GM12878 (cell line): ENCODE data around the gene NPAS3. TPM values are rescaled to one million over a fixed set of nuclear protein-coding genes. Genes with fewer than 3 reads are reported as not detected.

Experiments
- ATAC-seq: fragments of 200-7000 bp; cut with Tn5 transposase; 3 replicates; pipeline ENCODE4 v1.9.1; 2020; ENCODE audit warnings: mild to moderate bottlenecking, moderate library complexity
- BruUV-seq: library from RNA; stranded (reverse); fragments of 400-500 nt; replicated peaks from 2 replicates; lab custom pipeline; 2021; lab: Mats Ljungman, UMichigan
- CTCF ChIA-PET: fragments of 300-600 bp; sonication (Branson Sonifier 250); formaldehyde crosslinking; extraction: SDS; loops from one replicate; lab custom pipeline; 2021; ENCODE audit warnings: inconsistent platforms; lab: Yijun Ruan, JAX
- POLR2A ChIA-PET: fragments of 350-600 bp; formaldehyde crosslinking; extraction: SDS; loops from one replicate; lab custom pipeline; 2021; ENCODE audit warnings: inconsistent platforms; lab: Charles Lee
- RAD21 ChIA-PET: fragments of 300-600 bp; sonication (Branson Sonifier 250); formaldehyde crosslinking; loops from one replicate; lab custom pipeline; 2023; ENCODE audit warnings: antibody characterized with exemption; ENCODE audit not compliant: unreplicated experiment; lab: Charles Lee
- SMC1A ChIA-PET: fragments of 300-600 bp; sonication (Branson Sonifier 250); formaldehyde crosslinking; loops from one replicate; lab custom pipeline; 2023; ENCODE audit not compliant: unreplicated experiment, uncharacterized antibody; lab: Charles Lee
- DNase-seq: peaks from one replicate; pipeline ENCODE4 v3.0.0-alpha.2; 2011; ENCODE audit warnings: low read depth, low spot score
- FAIRE-seq: peaks from 3 replicates; lab custom pipeline; 2011; peaks lifted over from hg19 to GRCh38; lab: Jason Lieb, UNC
- H2AFZ ChIP-seq: 2 replicates; pipeline ENCODE4 v1.6.0; 2011; ENCODE audit warnings: low read depth, low read length, control low read depth; ENCODE audit not compliant: control insufficient read depth
- H3K27ac ChIP-seq: 2 replicates; pipeline ENCODE4 v1.5.1; 2011; ENCODE audit warnings: control low read depth; ENCODE audit not compliant: control insufficient read depth, insufficient read depth
- H3K27me3 ChIP-seq, 2 experiments: replicated peaks in 1 of 2; 2 replicates each; pipeline versions ENCODE4 v1.6.0 to v1.6.1; 2011; ENCODE audit warnings: low read length in 1 of 2; ENCODE audit not compliant: control insufficient read depth in 2 of 2, insufficient read depth in 2 of 2
- H3K36me3 ChIP-seq, 2 experiments: 2 replicates each; pipeline ENCODE4 v1.5.1; 2011; ENCODE audit warnings: low read length in 1 of 2; ENCODE audit not compliant: control insufficient read depth in 2 of 2, insufficient read depth in 2 of 2
- H3K4me1 ChIP-seq: 2 replicates; pipeline ENCODE4 v1.6.1; 2011; ENCODE audit warnings: mild to moderate bottlenecking, low read length, moderate library complexity, mixed read lengths; ENCODE audit not compliant: control insufficient read depth, insufficient read depth
- H3K4me2 ChIP-seq: 2 replicates; pipeline ENCODE4 v1.6.0; 2011; ENCODE audit warnings: control low read depth; ENCODE audit not compliant: control insufficient read depth, insufficient read depth
- H3K4me3 ChIP-seq: fragments of 200-600 bp; sonication (generic); 2 replicates; pipeline ENCODE4 v1.5.1; 2016
- H3K79me2 ChIP-seq: 2 replicates; pipeline ENCODE4 v1.6.0; 2011; ENCODE audit warnings: low read length; ENCODE audit not compliant: control insufficient read depth, insufficient read depth
- H3K9ac ChIP-seq: 2 replicates; pipeline ENCODE4 v1.8.0; 2011; ENCODE audit warnings: low read length, control low read depth, mixed read lengths; ENCODE audit not compliant: control insufficient read depth, insufficient read depth
- H3K9me3 ChIP-seq: replicated peaks from 3 replicates; pipeline ENCODE4 v1.5.1; 2011; ENCODE audit warnings: mild to moderate bottlenecking, low read length; ENCODE audit not compliant: control insufficient read depth, insufficient read depth
- H4K20me1 ChIP-seq: 2 replicates; pipeline ENCODE4 v1.6.0; 2011; ENCODE audit not compliant: control insufficient read depth, insufficient read depth
- BRCA1 ChIP-seq: IDR thresholded peaks from 2 replicates; pipeline ENCODE4 v1.6.1; 2011; ENCODE audit warnings: low read depth, low read length, improper control_type of control experiment
- CUX1 ChIP-seq: IDR thresholded peaks from 2 replicates; pipeline ENCODE4 v1.6.1; 2012; ENCODE audit warnings: improper control_type of control experiment, low read depth, low read length; ENCODE audit not compliant: insufficient replicate concordance
- E4F1 ChIP-seq: fragments of 450-650 bp; IDR thresholded peaks from 2 replicates; pipeline ENCODE4 v1.6.1; 2018; ENCODE audit warnings: borderline replicate concordance, mild to moderate bottlenecking; ENCODE audit not compliant: partially characterized antibody
- EZH2 ChIP-seq: IDR thresholded peaks from 2 replicates; pipeline ENCODE4 v1.6.1; 2012; ENCODE audit warnings: low read depth, mild to moderate bottlenecking, control low read depth, inconsistent platforms, low read length, borderline replicate concordance; ENCODE audit not compliant: control insufficient read depth
- IRF5 ChIP-seq: fragments of 450-650 bp; IDR thresholded peaks from 2 replicates; pipeline ENCODE4 v1.6.1; 2017; ENCODE audit warnings: borderline replicate concordance
- JUND ChIP-seq: IDR thresholded peaks from 2 replicates; pipeline ENCODE4 v1.6.1; 2012; ENCODE audit warnings: low read depth, mild to moderate bottlenecking, low read length, improper control_type of control experiment, moderate library complexity
- KAT2A ChIP-seq: conservative IDR thresholded peaks from 2 replicates; pipeline ENCODE4 v1.6.1; 2011; ENCODE audit warnings: low read depth, low read length; ENCODE audit not compliant: control insufficient read depth
- NR2C2 ChIP-seq: IDR thresholded peaks from 2 replicates; pipeline ENCODE4 v1.6.1; 2011; ENCODE audit warnings: borderline replicate concordance, low read depth; ENCODE audit not compliant: control insufficient read depth, insufficient read length
- PAX5 ChIP-seq: IDR thresholded peaks from 2 replicates; pipeline ENCODE4 v1.6.1; 2011; ENCODE audit warnings: low read depth, low read length, borderline replicate concordance
- RCOR1 ChIP-seq: conservative IDR thresholded peaks from 2 replicates; pipeline ENCODE4 v1.6.1; 2012; ENCODE audit warnings: low read depth, low read length, improper control_type of control experiment
- SREBF2 ChIP-seq: IDR thresholded peaks from 2 replicates; pipeline ENCODE4 v1.6.1; 2012; ENCODE audit warnings: mild to moderate bottlenecking, low read length
- YY1 ChIP-seq: IDR thresholded peaks from 2 replicates; pipeline ENCODE4 v1.6.1; 2011; ENCODE audit warnings: low read depth, mild to moderate bottlenecking, low read length
- ZZZ3 ChIP-seq: IDR thresholded peaks from 2 replicates; pipeline ENCODE4 v1.6.1; 2011; ENCODE audit warnings: low read depth; ENCODE audit not compliant: control insufficient read depth, insufficient read length
- WGBS: methylation state at CpG from one replicate; pipeline ENCODE4 v1.1.6; 2016; ENCODE audit warnings: low lambda C conversion rate; ENCODE audit not compliant: insufficient replicate concordance, insufficient coverage; ENCODE audit errors: missing lambda C conversion rate; 5-methylcytosine and 5-hydroxymethylcytosine counted together
- in situ Hi-C: fragments of 300-500 bp; cut with MboI; formaldehyde crosslinking; loops from 9 replicates; pipeline ENCODE4 v1.14.3; 2018; ENCODE audit warnings: mixed read lengths
- intact Hi-C: fragments of 100-400 bp; cut with micrococcal nuclease; formaldehyde crosslinking; loops from one replicate; pipeline ENCODE4 v1.14.2; 2022; ENCODE audit not compliant: unreplicated experiment
- polyA plus RNA-seq, 11 experiments: library from polyadenylated mRNA; depleted of rRNA in 4 of 11; unstranded in 6 of 11; stranded (reverse) in 5 of 11; fragments of >200 nt; fragmentation: Nextera tagmentation in 4 of 11; fragmentation: Illumina TruSeq in 1 of 11; extraction: Ambion mirVana in 4 of 11; extraction: Trizol in 1 of 11; gene quantifications; 1 replicate in 1 of 11; 2 replicates in 10 of 11; pipeline versions ENCODE4 v1.2.1 to v1.2.3, GENCODE V29; 2011 to 2016; ENCODE audit warnings: inconsistent platforms in 2 of 11, missing spikeins in 2 of 11, low read depth in 1 of 11
- total RNA-seq, 4 experiments: library from RNA; depleted of rRNA in 3 of 4; stranded (reverse); fragments of >200 nt in 3 of 4; fragmentation: Illumina TruSeq in 1 of 4; extraction: Trizol in 1 of 4; gene quantifications; 2 replicates each; pipeline versions ENCODE4 v1.2.1 to v1.2.3, GENCODE V29; 2013 to 2021
- TF ChIP-seq, protein P1 (sequence below): IDR thresholded peaks from 2 replicates; pipeline ENCODE4 v1.6.1; 2012; ENCODE audit warnings: low read depth, low read length, improper control_type of control experiment

The NPAS3 gene
- total and polyA plus RNA-seq, 10 of the 15 experiments (the other 5 are each of a cell fraction or from before 2014, with no cell fraction given), result under 0.01 to 2.7 (median 0.03) TPM; not detected in 6

DNA sequence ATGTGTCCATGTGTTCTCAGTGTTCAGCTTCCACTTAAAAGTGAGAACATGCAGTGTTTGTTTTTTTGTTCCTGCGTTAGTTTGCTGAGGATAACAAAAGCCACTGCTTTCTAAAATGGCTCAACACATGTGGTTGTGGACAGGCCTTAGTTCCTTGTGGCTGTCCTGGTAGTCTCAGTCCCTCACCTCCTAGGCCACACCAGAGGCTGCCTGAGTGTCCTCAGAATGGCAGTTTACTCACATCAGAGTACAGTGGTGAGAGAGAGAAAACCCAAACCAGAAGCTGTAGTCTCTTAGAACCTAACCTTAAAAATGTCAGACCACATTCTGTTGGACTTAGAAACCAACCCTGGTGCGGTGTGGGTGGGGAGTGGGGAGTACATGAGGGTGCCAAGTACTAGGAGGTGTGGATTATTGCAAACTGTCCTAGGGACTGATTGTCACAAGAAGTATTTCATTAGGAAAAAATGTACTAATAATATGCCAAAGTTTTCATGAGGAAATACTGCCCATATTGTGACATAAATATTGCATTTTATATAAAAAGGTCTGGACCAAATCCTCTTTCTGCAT, 30.4 kb downstream of the NPAS3 start:
- Histone ChIP-seq H3K9me3 (no peaks in the 10 kb centered on the region), H3K4me3 (no peak overlapping the region), H3K36me3 (no peaks in the 10 kb centered on the region), H3K27ac (no peak overlapping the region), H3K4me2 (no peak overlapping the region), H3K79me2 (no peaks in the 10 kb centered on the region), H2AFZ (no peak overlapping the region), H3K9ac (no peak overlapping the region), H3K4me1 (no peaks in the 10 kb centered on the region), H4K20me1 (no peaks in the 10 kb centered on the region), H3K27me3 (no peaks in the 10 kb centered on the region)
- ChIA-PET POLR2A (no interaction called here), RAD21 (no interaction called here), SMC1A (no interaction called here), CTCF (no interaction called here)
- FAIRE-seq, result no peak
- intact Hi-C loops (no loop called here), in situ Hi-C loops (no loop called here)
- no peak for ATAC-seq
- 17% methylated on average over 2 of the region's 2 CpGs for WGBS
- BruUV-seq, result no TSS peak
- DNase-seq, result no peak
- TF ChIP-seq BRCA1, result no peak
- no peak for TF ChIP-seq JUND
- no peak for TF ChIP-seq E4F1
- no peak for TF ChIP-seq YY1
- no peak for TF ChIP-seq EZH2
- no peak for TF ChIP-seq RCOR1
- TF ChIP-seq IRF5, result no peak
- no peak for TF ChIP-seq SREBF2
- no peak for TF ChIP-seq ZZZ3
- TF ChIP-seq PAX5, result no peak
- no peak for TF ChIP-seq CUX1
- TF ChIP-seq KAT2A, result no peak
- TF ChIP-seq, protein P1, sequence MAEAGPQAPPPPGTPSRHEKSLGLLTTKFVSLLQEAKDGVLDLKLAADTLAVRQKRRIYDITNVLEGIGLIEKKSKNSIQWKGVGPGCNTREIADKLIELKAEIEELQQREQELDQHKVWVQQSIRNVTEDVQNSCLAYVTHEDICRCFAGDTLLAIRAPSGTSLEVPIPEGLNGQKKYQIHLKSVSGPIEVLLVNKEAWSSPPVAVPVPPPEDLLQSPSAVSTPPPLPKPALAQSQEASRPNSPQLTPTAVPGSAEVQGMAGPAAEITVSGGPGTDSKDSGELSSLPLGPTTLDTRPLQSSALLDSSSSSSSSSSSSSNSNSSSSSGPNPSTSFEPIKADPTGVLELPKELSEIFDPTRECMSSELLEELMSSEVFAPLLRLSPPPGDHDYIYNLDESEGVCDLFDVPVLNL, result no peak
- TF ChIP-seq NR2C2, result no peak
